Ishikawa (cell line): ENCODE data around the gene ZNF213.

ENCODE experiments used
- CEBPB ChIP-seq: IDR thresholded peaks from 2 replicates; pipeline ENCODE4 v1.6.1; 2012
- EP300 ChIP-seq: IDR thresholded peaks from 2 replicates; pipeline ENCODE4 v1.6.1; 2012; ENCODE audit warnings: borderline replicate concordance
- TAF1 ChIP-seq: IDR thresholded peaks from 2 replicates; pipeline ENCODE4 v1.6.1; 2012; ENCODE audit warnings: low read depth, mild to moderate bottlenecking
- YY1 ChIP-seq: IDR thresholded peaks from 2 replicates; pipeline ENCODE4 v1.6.1; 2012; ENCODE audit warnings: low read depth
- TF ChIP-seq, protein P1 (sequence below): IDR thresholded peaks from 2 replicates; pipeline ENCODE4 v1.6.1; 2012

DNA sequence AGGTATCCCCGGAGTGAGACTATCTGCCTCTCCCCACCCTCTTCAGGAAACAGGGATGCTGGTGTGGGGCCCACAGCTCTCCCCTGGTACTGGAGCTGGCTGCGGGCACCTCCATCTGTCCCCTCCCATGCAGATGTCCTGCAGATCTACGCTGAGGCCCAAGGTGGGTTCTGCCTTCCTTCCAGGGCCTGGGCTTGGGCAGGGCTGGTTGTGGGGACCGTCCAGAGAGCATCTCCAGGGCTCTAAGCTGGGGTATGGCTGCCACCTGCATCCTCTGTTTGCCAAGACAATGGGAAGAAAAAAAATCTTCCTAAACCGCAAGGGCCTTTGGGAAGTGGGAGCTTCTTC lies 12.9 kb downstream of the ZNF213 start:
- TF ChIP-seq TAF1 (no peak), YY1 (no peak), EP300 (no peak), CEBPB (no peak)
- TF ChIP-seq, protein P1, sequence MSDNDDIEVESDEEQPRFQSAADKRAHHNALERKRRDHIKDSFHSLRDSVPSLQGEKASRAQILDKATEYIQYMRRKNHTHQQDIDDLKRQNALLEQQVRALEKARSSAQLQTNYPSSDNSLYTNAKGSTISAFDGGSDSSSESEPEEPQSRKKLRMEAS = no peak
